Liver (tissue), 9 donors: Measurements from ENCODE around the gene TRIM32. TPM values are rescaled to one million over a fixed set of nuclear protein-coding genes. Genes with fewer than 3 reads are reported as not detected.

Source experiments
- DNase-seq: peaks from one replicate; pipeline ENCODE4 v3.0.0-alpha.2; 2017; ENCODE audit warnings: low spot score
- H3K27ac ChIP-seq, 2 donors: one replicate each; pipeline ENCODE4 v1.7.0; 2013; ENCODE audit warnings: inconsistent platforms in 2 of 2, low read length in 2 of 2, control low read depth in 1 of 2, low read depth in 1 of 2, mild to moderate bottlenecking in 1 of 2
- H3K27me3 ChIP-seq, 4 donors: one replicate each; pipeline versions ENCODE4 v1.6.1 to v1.7.0; 2013; ENCODE audit warnings: low read length in 3 of 4, inconsistent platforms in 1 of 4, mild to moderate bottlenecking in 1 of 4, moderate library complexity in 1 of 4; ENCODE audit not compliant: control insufficient read depth in 4 of 4, insufficient read depth in 4 of 4
- H3K36me3 ChIP-seq, 4 donors: one replicate each; pipeline versions ENCODE4 v1.6.1 to v1.7.0; 2013; ENCODE audit warnings: low read length in 3 of 4, mild to moderate bottlenecking in 3 of 4, low read depth in 1 of 4, moderate library complexity in 1 of 4; ENCODE audit not compliant: control insufficient read depth in 4 of 4, insufficient read depth in 3 of 4
- H3K4me1 ChIP-seq, 4 donors: one replicate each; pipeline versions ENCODE4 v1.6.1 to v1.7.0; 2013; ENCODE audit warnings: low read length in 3 of 4, mild to moderate bottlenecking in 3 of 4, moderate library complexity in 1 of 4; ENCODE audit not compliant: control insufficient read depth in 4 of 4, insufficient read depth in 4 of 4
- H3K4me3 ChIP-seq, 3 donors: one replicate each; pipeline versions ENCODE4 v1.6.1 to v1.7.0; 2013; ENCODE audit warnings: low read length in 3 of 3, control low read depth in 1 of 3, low read depth in 1 of 3, mild to moderate bottlenecking in 1 of 3
- H3K9ac ChIP-seq, 2 donors: one replicate each; pipeline ENCODE4 v1.7.0; 2013; ENCODE audit warnings: low read length in 2 of 2, mild to moderate bottlenecking in 2 of 2, moderate library complexity in 2 of 2, control low read depth in 1 of 2, low read depth in 1 of 2
- H3K9me3 ChIP-seq, 4 donors: one replicate each; pipeline versions ENCODE4 v1.6.1 to v1.7.0; 2013; ENCODE audit warnings: low read length in 3 of 4; ENCODE audit not compliant: control insufficient read depth in 4 of 4
- ATF3 ChIP-seq: IDR thresholded peaks from 2 replicates; pipeline ENCODE4 v1.6.1; 2016; ENCODE audit warnings: antibody characterized with exemption
- CTCF ChIP-seq: fragments of 150-350 bp; IDR thresholded peaks from 2 replicates; pipeline ENCODE4 v1.5.1; 2017; ENCODE audit warnings: improper control_type of control experiment, low read depth, low read length; ENCODE audit not compliant: missing input control
- EGR1 ChIP-seq, 2 donors: IDR thresholded peaks; 2 replicates each; pipeline ENCODE4 v1.6.1; 2016 to 2018; ENCODE audit warnings: antibody characterized with exemption in 2 of 2, low read depth in 2 of 2
- FOXA1 ChIP-seq: IDR thresholded peaks from 2 replicates; pipeline ENCODE4 v1.6.1; 2016; ENCODE audit warnings: antibody characterized with exemption
- FOXA2 ChIP-seq: IDR thresholded peaks from 2 replicates; pipeline ENCODE4 v1.6.1; 2016; ENCODE audit warnings: antibody characterized with exemption
- GABPA ChIP-seq, 2 donors: IDR thresholded peaks in 1 of 2; conservative IDR thresholded peaks in 1 of 2; 2 replicates each; pipeline ENCODE4 v1.6.1; 2016; ENCODE audit warnings: antibody characterized with exemption in 2 of 2, mild to moderate bottlenecking in 1 of 2, moderate library complexity in 1 of 2
- HNF4A ChIP-seq, 2 donors: conservative IDR thresholded peaks; 2 replicates each; pipeline ENCODE4 v1.6.1; 2016; ENCODE audit warnings: antibody characterized with exemption in 2 of 2, mild to moderate bottlenecking in 2 of 2
- HNF4G ChIP-seq: IDR thresholded peaks from 2 replicates; pipeline ENCODE4 v1.6.1; 2016; ENCODE audit warnings: antibody characterized with exemption
- JUND ChIP-seq, 2 donors: IDR thresholded peaks; 2 replicates each; pipeline ENCODE4 v1.6.1; 2016; ENCODE audit warnings: antibody characterized with exemption in 2 of 2
- NR2F2 ChIP-seq: IDR thresholded peaks from 2 replicates; pipeline ENCODE4 v1.6.1; 2016; ENCODE audit warnings: antibody characterized with exemption
- RAD21 ChIP-seq, 2 donors: IDR thresholded peaks; 2 replicates each; pipeline ENCODE4 v1.6.1; 2016; ENCODE audit warnings: antibody characterized with exemption in 2 of 2, mild to moderate bottlenecking in 2 of 2
- RXRA ChIP-seq, 2 donors: IDR thresholded peaks; 2 replicates each; pipeline ENCODE4 v1.6.1; 2017 to 2018; ENCODE audit warnings: antibody characterized with exemption in 2 of 2, mild to moderate bottlenecking in 1 of 2
- SP1 ChIP-seq: IDR thresholded peaks from 2 replicates; pipeline ENCODE4 v1.6.1; 2018; ENCODE audit warnings: antibody characterized with exemption, mild to moderate bottlenecking
- TAF1 ChIP-seq: conservative IDR thresholded peaks from 2 replicates; pipeline ENCODE4 v1.6.1; 2016; ENCODE audit warnings: antibody characterized with exemption, mild to moderate bottlenecking
- YY1 ChIP-seq: IDR thresholded peaks from 2 replicates; pipeline ENCODE4 v1.6.1; 2016; ENCODE audit warnings: antibody characterized with exemption, mild to moderate bottlenecking
- ZBTB33 ChIP-seq: IDR thresholded peaks from 2 replicates; pipeline ENCODE4 v1.6.1; 2016; ENCODE audit warnings: antibody characterized with exemption
- polyA plus RNA-seq, 2 donors: library from polyadenylated mRNA; stranded (reverse) in 1 of 2; unstranded in 1 of 2; fragments of 200-250 nt in 1 of 2; fragments of >200 nt in 1 of 2; fragmentation: Nextera tagmentation in 1 of 2; extraction: Ambion mirVana in 1 of 2; gene quantifications; one replicate each; pipeline versions ENCODE4 v1.2.1 to v1.2.3, GENCODE V29; 2013 to 2015
- total RNA-seq, 2 donors: library from RNA; depleted of rRNA; stranded (reverse); fragments of >200 nt; gene quantifications; one replicate each; pipeline ENCODE4 v1.2.3, GENCODE V29; 2014
- TF ChIP-seq, protein P1 (sequence below): IDR thresholded peaks from 2 replicates; pipeline ENCODE4 v1.6.1; 2016; ENCODE audit warnings: antibody characterized with exemption, mild to moderate bottlenecking
- TF ChIP-seq, protein P2 (sequence below): IDR thresholded peaks from 2 replicates; pipeline ENCODE4 v1.6.1; 2016; ENCODE audit warnings: antibody characterized with exemption
- donor health status: healthy.
- donor health status: healthy.
- donor health status: healthy.
- donor health status: healthy.
- donor health status: healthy.

TRIM32 gene
- total and polyA plus RNA-seq, 4 donors: 3.0 to 5.9 (median 3.5) TPM

DNA sequence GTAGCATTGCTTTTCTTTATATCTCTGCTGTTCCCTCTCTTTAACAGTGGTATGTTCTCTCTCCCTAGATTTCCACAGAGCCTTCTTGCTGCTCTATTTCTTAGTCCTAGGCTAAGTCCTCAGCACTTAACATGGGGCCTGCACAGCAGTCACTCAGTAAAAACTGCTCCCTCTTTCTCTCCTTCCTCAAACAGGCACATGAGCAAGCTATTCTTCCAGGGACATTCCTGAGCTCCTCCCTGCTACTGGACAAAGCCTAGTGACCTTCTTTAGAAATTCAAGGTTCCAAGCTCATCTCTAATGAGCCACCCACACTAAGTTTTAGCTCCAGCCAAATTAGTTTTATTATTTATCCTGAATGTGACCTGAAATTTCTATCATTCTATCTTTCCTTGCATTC, 39.5 kb downstream of the TRIM32 start:
- no peak overlapping the region for H3K4me3 ChIP-seq
- no peak for TF ChIP-seq GABPA (IDR thresholded peaks at IDR 0.05 in 1 of 2, conservative IDR thresholded peaks at IDR 0.05 in 1 of 2)
- TF ChIP-seq FOXA1: no peak
- TF ChIP-seq FOXA2: no peak
- TF ChIP-seq RAD21 (IDR thresholded peaks at IDR 0.05): no peak
- no peak for TF ChIP-seq HNF4G
- no peak for TF ChIP-seq ZBTB33
- TF ChIP-seq TAF1: no peak
- TF ChIP-seq JUND (IDR thresholded peaks at IDR 0.05): no peak
- TF ChIP-seq EGR1 (IDR thresholded peaks at IDR 0.05; ENCODE audit: low read depth in 2 of 2): no peak
- no peak for TF ChIP-seq HNF4A (conservative IDR thresholded peaks at IDR 0.05)
- TF ChIP-seq, protein P1, sequence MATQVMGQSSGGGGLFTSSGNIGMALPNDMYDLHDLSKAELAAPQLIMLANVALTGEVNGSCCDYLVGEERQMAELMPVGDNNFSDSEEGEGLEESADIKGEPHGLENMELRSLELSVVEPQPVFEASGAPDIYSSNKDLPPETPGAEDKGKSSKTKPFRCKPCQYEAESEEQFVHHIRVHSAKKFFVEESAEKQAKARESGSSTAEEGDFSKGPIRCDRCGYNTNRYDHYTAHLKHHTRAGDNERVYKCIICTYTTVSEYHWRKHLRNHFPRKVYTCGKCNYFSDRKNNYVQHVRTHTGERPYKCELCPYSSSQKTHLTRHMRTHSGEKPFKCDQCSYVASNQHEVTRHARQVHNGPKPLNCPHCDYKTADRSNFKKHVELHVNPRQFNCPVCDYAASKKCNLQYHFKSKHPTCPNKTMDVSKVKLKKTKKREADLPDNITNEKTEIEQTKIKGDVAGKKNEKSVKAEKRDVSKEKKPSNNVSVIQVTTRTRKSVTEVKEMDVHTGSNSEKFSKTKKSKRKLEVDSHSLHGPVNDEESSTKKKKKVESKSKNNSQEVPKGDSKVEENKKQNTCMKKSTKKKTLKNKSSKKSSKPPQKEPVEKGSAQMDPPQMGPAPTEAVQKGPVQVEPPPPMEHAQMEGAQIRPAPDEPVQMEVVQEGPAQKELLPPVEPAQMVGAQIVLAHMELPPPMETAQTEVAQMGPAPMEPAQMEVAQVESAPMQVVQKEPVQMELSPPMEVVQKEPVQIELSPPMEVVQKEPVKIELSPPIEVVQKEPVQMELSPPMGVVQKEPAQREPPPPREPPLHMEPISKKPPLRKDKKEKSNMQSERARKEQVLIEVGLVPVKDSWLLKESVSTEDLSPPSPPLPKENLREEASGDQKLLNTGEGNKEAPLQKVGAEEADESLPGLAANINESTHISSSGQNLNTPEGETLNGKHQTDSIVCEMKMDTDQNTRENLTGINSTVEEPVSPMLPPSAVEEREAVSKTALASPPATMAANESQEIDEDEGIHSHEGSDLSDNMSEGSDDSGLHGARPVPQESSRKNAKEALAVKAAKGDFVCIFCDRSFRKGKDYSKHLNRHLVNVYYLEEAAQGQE: no peak
- TF ChIP-seq, protein P2, sequence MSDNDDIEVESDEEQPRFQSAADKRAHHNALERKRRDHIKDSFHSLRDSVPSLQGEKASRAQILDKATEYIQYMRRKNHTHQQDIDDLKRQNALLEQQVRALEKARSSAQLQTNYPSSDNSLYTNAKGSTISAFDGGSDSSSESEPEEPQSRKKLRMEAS: no peak
- TF ChIP-seq ATF3: no peak
- no peak for TF ChIP-seq RXRA (IDR thresholded peaks at IDR 0.05)
- TF ChIP-seq SP1: no peak
- TF ChIP-seq YY1: no peak
- no peak for TF ChIP-seq CTCF
- TF ChIP-seq NR2F2: no peak

More for the DNA sequence above, 39.5 kb downstream of the TRIM32 start:
- no peaks in the 10 kb centered on the region for H3K4me1 ChIP-seq
- H3K36me3 ChIP-seq: no peaks in the 10 kb centered on the region
- no peaks in the 10 kb centered on the region for H3K27me3 ChIP-seq
- no peak for DNase-seq
- no peak overlapping the region for H3K9ac ChIP-seq
- H3K9me3 ChIP-seq: no peaks in the 10 kb centered on the region
- no peak overlapping the region for H3K27ac ChIP-seq
